ENCODE results near the gene ANKK1. TPM values are rescaled to one million over a fixed set of nuclear protein-coding genes. Genes with fewer than 3 reads are reported as not detected.

The ANKK1 gene
- total and polyA plus RNA-seq, 10 of the 15 experiments (the other 5 are each of a cell fraction or from before 2014, with no cell fraction given), result not detected

DNA sequence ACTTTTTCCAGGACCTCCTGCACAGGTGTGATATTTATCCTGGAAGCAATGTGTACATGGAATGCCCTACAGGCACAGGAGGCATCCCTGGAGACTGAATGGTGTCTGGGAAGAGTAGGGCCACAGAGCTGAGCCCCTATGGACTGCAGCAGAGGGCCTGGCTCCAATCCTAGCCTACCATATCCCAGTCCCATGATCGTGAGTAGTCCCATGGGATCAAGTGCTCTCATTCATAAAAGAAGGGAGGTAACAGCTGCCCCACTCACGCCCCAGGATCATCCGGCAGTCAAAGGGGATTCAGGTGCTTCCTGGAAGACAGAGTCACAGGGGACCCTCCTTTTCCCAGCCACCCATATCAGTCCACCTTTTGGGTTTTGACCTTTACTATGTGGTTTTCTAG, 24.0 kb downstream of the ANKK1 start:
- ChIA-PET CTCF (no interaction called here), RAD21 (ENCODE audit: unreplicated experiment) (no interaction called here), SMC1A (ENCODE audit: uncharacterized antibody, unreplicated experiment) (no interaction called here), POLR2A (no interaction called here)
- no peak overlapping the region for H3K9ac ChIP-seq (ENCODE audit: control insufficient read depth, insufficient read depth, low read length)
- no peaks in the 10 kb centered on the region for H3K4me1 ChIP-seq (ENCODE audit: control insufficient read depth, insufficient read depth, low read length)
- no peak overlapping the region for H3K27ac ChIP-seq (ENCODE audit: control insufficient read depth, insufficient read depth)
- ATAC-seq (no peak), DNase-seq (ENCODE audit: low read depth, low spot score) (no peak), FAIRE-seq (no peak)
- 22% methylated on average over 3 of the region's 3 CpGs for WGBS (ENCODE audit: insufficient coverage, insufficient replicate concordance, low lambda C conversion rate, missing lambda C conversion rate)
- no TSS peak for BruUV-seq (replicated peaks)
- H3K36me3 ChIP-seq (ENCODE audit: control insufficient read depth in 2 of 2, insufficient read depth in 2 of 2, low read length in 1 of 2), result no peaks in the 10 kb centered on the region
- no peak overlapping the region for H3K4me2 ChIP-seq (ENCODE audit: control insufficient read depth, insufficient read depth)
- in situ Hi-C loops (cut with MboI), result no loop called here
- H3K9me3 ChIP-seq (replicated peaks; ENCODE audit: control insufficient read depth, insufficient read depth, low read length), result no peaks in the 10 kb centered on the region
- H3K4me3 ChIP-seq, result no peak overlapping the region
- peaks cover 0 to 6% of the 10 kb centered on the region in 2 experiments; a peak in 2 of 4 replicates for H3K27me3 ChIP-seq (replicated peaks in 1 of 2; ENCODE audit: control insufficient read depth in 2 of 2, insufficient read depth in 2 of 2, low read length in 1 of 2)
- no peak overlapping the region for H2AFZ ChIP-seq (ENCODE audit: control insufficient read depth, low read depth, low read length)
- H3K79me2 ChIP-seq (ENCODE audit: control insufficient read depth, insufficient read depth, low read length), result no peaks in the 10 kb centered on the region
- no peaks in the 10 kb centered on the region for H4K20me1 ChIP-seq (ENCODE audit: control insufficient read depth, insufficient read depth)
- intact Hi-C loops (cut with micrococcal nuclease; ENCODE audit: unreplicated experiment), result no loop called here
- TF ChIP-seq EGR1 (IDR thresholded peaks at IDR 0.05; ENCODE audit: borderline replicate concordance in 1 of 2, low read depth in 2 of 2, low read length in 2 of 2) (no peak), ZNF24 (IDR thresholded peaks at IDR 0.05) (no peak), CHD4 (IDR thresholded peaks at IDR 0.05) (no peak), CEBPZ (IDR thresholded peaks at IDR 0.05; ENCODE audit: low read depth, low read length) (no peak), CEBPB (IDR thresholded peaks at IDR 0.05; ENCODE audit: borderline replicate concordance in 1 of 2, low read depth in 2 of 2, low read length in 2 of 2) (no peak), SRF (IDR thresholded peaks at IDR 0.05; ENCODE audit: low read depth in 2 of 2, low read length in 2 of 2) (no peak), IKZF1 (conservative IDR thresholded peaks at IDR 0.05) (no peak), RAD51 (IDR thresholded peaks at IDR 0.05) (no peak), RELB (IDR thresholded peaks at IDR 0.05; ENCODE audit: low read depth) (no peak), TCF3 (IDR thresholded peaks at IDR 0.05; ENCODE audit: borderline replicate concordance, insufficient read depth, low read depth, low read length) (no peak), RFX5 (IDR thresholded peaks at IDR 0.05; ENCODE audit: low read depth, low read length) (no peak), FOXM1 (IDR thresholded peaks at IDR 0.05; ENCODE audit: low read depth, low read length) (no peak), SMC3 (IDR thresholded peaks at IDR 0.05; ENCODE audit: borderline replicate concordance, low read length) (no peak)
- TF ChIP-seq, protein P1, sequence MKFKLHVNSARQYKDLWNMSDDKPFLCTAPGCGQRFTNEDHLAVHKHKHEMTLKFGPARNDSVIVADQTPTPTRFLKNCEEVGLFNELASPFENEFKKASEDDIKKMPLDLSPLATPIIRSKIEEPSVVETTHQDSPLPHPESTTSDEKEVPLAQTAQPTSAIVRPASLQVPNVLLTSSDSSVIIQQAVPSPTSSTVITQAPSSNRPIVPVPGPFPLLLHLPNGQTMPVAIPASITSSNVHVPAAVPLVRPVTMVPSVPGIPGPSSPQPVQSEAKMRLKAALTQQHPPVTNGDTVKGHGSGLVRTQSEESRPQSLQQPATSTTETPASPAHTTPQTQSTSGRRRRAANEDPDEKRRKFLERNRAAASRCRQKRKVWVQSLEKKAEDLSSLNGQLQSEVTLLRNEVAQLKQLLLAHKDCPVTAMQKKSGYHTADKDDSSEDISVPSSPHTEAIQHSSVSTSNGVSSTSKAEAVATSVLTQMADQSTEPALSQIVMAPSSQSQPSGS (IDR thresholded peaks at IDR 0.05; ENCODE audit: low read length), result no peak
- TF ChIP-seq, protein P2, sequence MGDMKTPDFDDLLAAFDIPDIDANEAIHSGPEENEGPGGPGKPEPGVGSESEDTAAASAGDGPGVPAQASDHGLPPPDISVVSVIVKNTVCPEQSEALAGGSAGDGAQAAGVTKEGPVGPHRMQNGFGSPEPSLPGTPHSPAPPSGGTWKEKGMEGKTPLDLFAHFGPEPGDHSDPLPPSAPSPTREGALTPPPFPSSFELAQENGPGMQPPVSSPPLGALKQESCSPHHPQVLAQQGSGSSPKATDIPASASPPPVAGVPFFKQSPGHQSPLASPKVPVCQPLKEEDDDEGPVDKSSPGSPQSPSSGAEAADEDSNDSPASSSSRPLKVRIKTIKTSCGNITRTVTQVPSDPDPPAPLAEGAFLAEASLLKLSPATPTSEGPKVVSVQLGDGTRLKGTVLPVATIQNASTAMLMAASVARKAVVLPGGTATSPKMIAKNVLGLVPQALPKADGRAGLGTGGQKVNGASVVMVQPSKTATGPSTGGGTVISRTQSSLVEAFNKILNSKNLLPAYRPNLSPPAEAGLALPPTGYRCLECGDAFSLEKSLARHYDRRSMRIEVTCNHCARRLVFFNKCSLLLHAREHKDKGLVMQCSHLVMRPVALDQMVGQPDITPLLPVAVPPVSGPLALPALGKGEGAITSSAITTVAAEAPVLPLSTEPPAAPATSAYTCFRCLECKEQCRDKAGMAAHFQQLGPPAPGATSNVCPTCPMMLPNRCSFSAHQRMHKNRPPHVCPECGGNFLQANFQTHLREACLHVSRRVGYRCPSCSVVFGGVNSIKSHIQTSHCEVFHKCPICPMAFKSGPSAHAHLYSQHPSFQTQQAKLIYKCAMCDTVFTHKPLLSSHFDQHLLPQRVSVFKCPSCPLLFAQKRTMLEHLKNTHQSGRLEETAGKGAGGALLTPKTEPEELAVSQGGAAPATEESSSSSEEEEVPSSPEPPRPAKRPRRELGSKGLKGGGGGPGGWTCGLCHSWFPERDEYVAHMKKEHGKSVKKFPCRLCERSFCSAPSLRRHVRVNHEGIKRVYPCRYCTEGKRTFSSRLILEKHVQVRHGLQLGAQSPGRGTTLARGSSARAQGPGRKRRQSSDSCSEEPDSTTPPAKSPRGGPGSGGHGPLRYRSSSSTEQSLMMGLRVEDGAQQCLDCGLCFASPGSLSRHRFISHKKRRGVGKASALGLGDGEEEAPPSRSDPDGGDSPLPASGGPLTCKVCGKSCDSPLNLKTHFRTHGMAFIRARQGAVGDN (IDR thresholded peaks at IDR 0.05), result no peak

Data from GM12878 (cell line).